MCF 10A (cell line): ENCODE results near the gene PCCB. TPM values are rescaled to one million over a fixed set of nuclear protein-coding genes. Genes with fewer than 3 reads are reported as not detected.

Experiments used
- BruUV-seq: library from RNA; stranded (reverse); fragments of 400-500 nt; replicated peaks from 2 replicates; lab custom pipeline; 2021; lab: Mats Ljungman, UMichigan
- CTCF ChIA-PET: fragments of 300-600 bp; sonication (Branson Sonifier 250); formaldehyde crosslinking; extraction: SDS; loops from one replicate; lab custom pipeline; 2021; ENCODE audit warnings: antibody characterized with exemption, inconsistent platforms; lab: Yijun Ruan, JAX
- POLR2A ChIA-PET: fragments of 300-600, 350-650 bp; sonication (Branson Sonifier 250); formaldehyde crosslinking; extraction: SDS; loops from one replicate; lab custom pipeline; 2020; ENCODE audit warnings: antibody characterized with exemption, inconsistent platforms; lab: Yijun Ruan, JAX
- DNase-seq: peaks from one replicate; pipeline ENCODE4 v3.0.0-alpha.2; 2018; ENCODE audit not compliant: unreplicated experiment
- H3K27ac Mint-ChIP-seq: one replicate; pipeline ENCODE4 v1.8.0; 2022; ENCODE audit warnings: mild to moderate bottlenecking, low read depth, mixed read lengths; ENCODE audit not compliant: unreplicated experiment
- H3K27me3 Mint-ChIP-seq: one replicate; pipeline ENCODE4 v1.8.0; 2022; ENCODE audit warnings: mixed read lengths; ENCODE audit not compliant: insufficient read depth, unreplicated experiment
- H3K36me3 Mint-ChIP-seq: one replicate; pipeline ENCODE4 v1.8.0; 2022; ENCODE audit warnings: mild to moderate bottlenecking, moderate library complexity, mixed read lengths; ENCODE audit not compliant: insufficient read depth, unreplicated experiment
- H3K4me1 Mint-ChIP-seq: one replicate; pipeline ENCODE4 v1.8.0; 2022; ENCODE audit warnings: mixed read lengths; ENCODE audit not compliant: insufficient read depth, unreplicated experiment
- H3K4me3 Mint-ChIP-seq: one replicate; pipeline ENCODE4 v1.8.0; 2022; ENCODE audit warnings: mild to moderate bottlenecking, moderate library complexity, mixed read lengths; ENCODE audit not compliant: unreplicated experiment
- H3K9me3 Mint-ChIP-seq: one replicate; pipeline ENCODE4 v1.8.0; 2022; ENCODE audit warnings: mixed read lengths; ENCODE audit not compliant: unreplicated experiment
- intact Hi-C: fragments of 100-400 bp; cut with micrococcal nuclease; formaldehyde crosslinking; loops from 2 replicates; pipeline ENCODE4 v1.14.1; 2022
- total RNA-seq: library from RNA; stranded (reverse); gene quantifications from 2 replicates; pipeline ENCODE4 v1.2.3, GENCODE V29; 2022
- TF ChIP-seq, protein P1 (sequence below): fragments of 200-600 bp; IDR thresholded peaks from one replicate; pipeline ENCODE4 v1.8.0; 2022; ENCODE audit warnings: antibody characterized with exemption, mild to moderate bottlenecking; ENCODE audit not compliant: unreplicated experiment

The PCCB gene
- total RNA-seq, 1 experiment from 2014 or later: 51.7 TPM

GRCh38 chr3:136377508-136377907 lies 127.4 kb downstream of the PCCB start:
- peaks cover 12% of the 10 kb centered on the region for H3K36me3 Mint-ChIP-seq
- CTCF ChIA-PET: interaction anchor here (2.3 kb wide), 1 partner anchor 14 kb away, joined by 11 read pairs; no protein-coding TSS in a partner anchor
- TF ChIP-seq, protein P1, sequence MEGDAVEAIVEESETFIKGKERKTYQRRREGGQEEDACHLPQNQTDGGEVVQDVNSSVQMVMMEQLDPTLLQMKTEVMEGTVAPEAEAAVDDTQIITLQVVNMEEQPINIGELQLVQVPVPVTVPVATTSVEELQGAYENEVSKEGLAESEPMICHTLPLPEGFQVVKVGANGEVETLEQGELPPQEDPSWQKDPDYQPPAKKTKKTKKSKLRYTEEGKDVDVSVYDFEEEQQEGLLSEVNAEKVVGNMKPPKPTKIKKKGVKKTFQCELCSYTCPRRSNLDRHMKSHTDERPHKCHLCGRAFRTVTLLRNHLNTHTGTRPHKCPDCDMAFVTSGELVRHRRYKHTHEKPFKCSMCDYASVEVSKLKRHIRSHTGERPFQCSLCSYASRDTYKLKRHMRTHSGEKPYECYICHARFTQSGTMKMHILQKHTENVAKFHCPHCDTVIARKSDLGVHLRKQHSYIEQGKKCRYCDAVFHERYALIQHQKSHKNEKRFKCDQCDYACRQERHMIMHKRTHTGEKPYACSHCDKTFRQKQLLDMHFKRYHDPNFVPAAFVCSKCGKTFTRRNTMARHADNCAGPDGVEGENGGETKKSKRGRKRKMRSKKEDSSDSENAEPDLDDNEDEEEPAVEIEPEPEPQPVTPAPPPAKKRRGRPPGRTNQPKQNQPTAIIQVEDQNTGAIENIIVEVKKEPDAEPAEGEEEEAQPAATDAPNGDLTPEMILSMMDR: no peak

DNA sequence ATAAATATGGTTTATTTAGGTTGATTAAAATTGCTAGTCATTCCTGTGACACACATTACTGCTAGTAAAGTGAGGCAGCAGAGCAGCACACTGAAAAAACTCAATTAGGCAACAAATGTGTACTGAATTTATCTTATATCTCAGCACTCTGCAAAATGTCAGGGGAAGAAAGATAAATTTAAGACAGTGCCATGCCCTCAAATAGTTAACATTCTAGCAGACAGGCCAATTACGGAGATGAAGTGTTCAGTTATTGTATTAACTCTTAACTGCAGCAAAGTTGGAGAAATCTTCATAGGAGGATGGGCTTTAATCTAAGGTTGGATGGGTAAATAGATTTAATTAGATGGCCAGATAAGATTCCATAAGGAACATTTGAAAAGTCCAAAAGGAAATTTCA lies 127.9 kb downstream of the PCCB start:
- BruUV-seq: no TSS peak
- intact Hi-C loops: no loop called here
- Mint-ChIP-seq H3K4me1 (no peaks in the 10 kb centered on the region), H3K9me3 (no peaks in the 10 kb centered on the region), H3K27me3 (no peaks in the 10 kb centered on the region), H3K36me3 (peaks cover 10% of the 10 kb centered on the region), H3K27ac (no peak overlapping the region), H3K4me3 (no peak overlapping the region)
- DNase-seq: no peak
- CTCF ChIA-PET: interaction anchor here (2.3 kb wide), 1 partner anchor 13 kb away, joined by 11 read pairs; no protein-coding TSS in a partner anchor
- POLR2A ChIA-PET: no interaction called here
- TF ChIP-seq, protein P1: no peak

More at GRCh38 chr3:136377508-136377907, 127.4 kb downstream of the PCCB start:
- intact Hi-C loops: no loop called here
- POLR2A ChIA-PET: interaction anchor here (0.8 kb wide), 1 partner anchor 17 kb away, joined by 4 read pairs; no protein-coding TSS in a partner anchor
- H3K27me3 Mint-ChIP-seq: no peaks in the 10 kb centered on the region
- no peak overlapping the region for H3K4me3 Mint-ChIP-seq
- no peak overlapping the region for H3K27ac Mint-ChIP-seq
- no peaks in the 10 kb centered on the region for H3K9me3 Mint-ChIP-seq
- no peaks in the 10 kb centered on the region for H3K4me1 Mint-ChIP-seq
- BruUV-seq: no TSS peak
- no peak for DNase-seq

Other genes with a start within 250 kb of the PCCB start
- gene MSL2, start 54.0 kb upstream of the PCCB start, total RNA-seq: 24.6 and 33.4 TPM in 2 replicates